ENCODE measurements around the gene LAMTOR2.

GRCh38 chr1:156096640-156097391 is 42.2 kb downstream of the LAMTOR2 start:
- TF ChIP-seq CTCF (conservative IDR thresholded peaks at IDR 0.05) (peak; percentile 99), ZFX (IDR thresholded peaks at IDR 0.05) (no peak)

All from C4-2B (cell line).